Activated T-helper 9 cell treated with anti-CD3 and anti-CD28 coated beads, Interleukin-2, amount 50 U/mL, for 16 hours (primary cell): ENCODE results near the gene THAP10.

Source experiments
- DNase-seq: peaks from one replicate; pipeline ENCODE4 v3.0.0-alpha.2; 2020; ENCODE audit warnings: low read depth

THAP10 gene

DNA sequence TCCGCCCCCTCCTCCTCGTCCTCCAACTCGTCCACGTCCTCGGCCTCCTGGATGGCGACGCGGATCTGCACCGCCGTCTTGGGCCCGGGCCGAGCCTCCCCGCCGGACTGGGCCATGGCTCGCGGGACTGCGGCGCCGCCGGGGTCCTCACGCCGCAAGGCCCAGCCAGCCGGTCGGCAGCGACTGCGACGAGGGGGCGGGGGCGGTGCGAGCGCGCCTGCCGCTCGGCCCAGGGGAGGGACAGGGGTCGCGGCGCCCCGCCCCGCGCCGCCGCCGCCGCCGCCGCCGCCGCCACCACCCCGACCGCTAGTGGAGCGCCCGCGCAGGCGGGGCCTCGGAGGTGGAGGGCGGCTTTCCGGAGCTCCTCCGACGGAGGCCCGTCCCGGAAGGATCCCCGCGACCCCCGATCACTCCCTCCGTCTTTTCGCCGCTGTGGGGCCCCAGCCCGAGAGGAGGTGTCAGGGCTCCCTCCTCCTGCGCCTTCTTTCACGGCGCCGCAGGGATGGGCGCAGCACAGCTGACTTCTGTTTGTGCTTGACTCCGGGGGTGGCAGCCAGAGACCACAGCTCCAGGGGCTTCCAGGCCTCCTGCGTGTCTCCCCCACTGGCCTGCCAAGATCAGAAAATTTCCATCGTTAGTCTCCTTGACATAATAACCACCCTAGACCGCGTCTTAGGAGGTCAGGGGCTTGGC lies 38.1 kb downstream of the THAP10 start, which contains the start of gene LARP6:
Gene LARP6, minus strand, starts transcription at position 185 of the 693 bp plus-strand sequence. Its CDS starts 69 bp downstream, at position 116.
- DNase-seq, result no peak

DNA sequence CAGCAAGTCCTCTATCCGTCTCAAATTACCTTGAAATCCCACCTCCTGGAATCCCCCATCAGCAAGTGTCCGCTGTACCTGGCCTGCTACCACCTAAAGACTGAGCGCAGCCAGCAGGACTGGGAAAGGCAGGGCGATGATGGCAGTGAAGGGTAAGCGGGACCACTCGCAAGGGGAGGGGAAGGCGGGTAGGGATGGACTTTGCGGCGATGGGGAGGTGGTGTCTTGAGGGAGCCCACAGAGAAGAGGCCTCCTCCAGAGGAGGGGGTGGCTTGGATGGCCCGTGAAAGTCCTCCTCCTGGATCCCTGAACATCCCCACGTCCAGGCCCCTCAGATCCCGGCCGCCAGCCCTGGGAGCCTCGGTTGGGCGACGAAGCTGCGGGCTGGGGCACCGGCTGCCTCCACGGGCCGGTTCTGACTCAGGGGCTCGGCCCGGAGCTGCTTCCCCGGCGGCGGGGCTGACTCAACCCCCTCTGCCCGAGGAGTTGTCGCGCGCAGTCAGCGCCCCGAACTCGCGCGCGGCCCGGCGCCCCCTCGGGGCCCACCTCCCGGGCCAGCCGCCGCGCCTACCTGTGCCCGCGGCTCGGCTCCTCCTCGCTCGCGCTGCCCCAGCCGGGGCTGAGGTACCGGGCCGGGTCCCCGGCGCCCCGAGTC lies 38.8 kb downstream of the THAP10 start:
- DNase-seq, result no peak

DNA sequence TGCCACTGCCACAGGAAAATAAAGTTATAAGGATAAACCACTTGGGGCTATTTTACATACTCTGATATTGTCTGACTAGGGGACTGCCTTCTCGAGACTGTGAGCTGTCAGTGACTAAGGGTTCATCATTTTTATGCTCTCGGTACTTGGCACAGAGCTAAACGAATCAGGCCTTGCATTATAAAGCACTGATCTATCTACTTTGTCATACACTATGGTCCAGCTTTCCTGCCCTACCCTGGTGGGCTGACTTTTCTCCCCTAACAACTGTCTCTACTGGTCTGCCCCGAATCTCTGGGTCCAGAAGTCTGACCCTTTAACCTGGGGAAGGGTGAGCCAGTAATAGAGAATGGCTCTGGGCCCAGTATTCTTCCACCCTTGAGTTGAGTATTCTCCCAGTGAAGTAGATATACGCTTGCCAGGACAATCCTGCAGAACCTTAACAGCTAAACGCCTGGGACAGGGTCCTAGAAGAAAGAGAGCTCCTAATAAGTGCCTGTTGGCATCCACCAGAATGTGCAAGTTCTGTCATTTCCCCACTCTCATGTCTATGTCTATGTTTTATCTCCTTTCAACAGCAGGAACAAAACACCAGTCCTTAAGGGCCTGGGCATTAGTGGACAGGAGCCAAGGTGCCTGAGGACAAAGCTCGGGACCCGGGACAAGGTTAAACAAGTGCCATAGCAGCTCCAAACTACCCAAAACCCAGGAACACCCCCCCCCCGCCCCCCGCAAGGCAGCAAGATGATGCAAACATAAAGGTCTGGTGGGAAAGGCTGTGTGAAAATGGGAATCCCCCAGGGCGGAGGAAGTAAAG lies 39.5 kb downstream of the THAP10 start:
- no peak for DNase-seq

DNA sequence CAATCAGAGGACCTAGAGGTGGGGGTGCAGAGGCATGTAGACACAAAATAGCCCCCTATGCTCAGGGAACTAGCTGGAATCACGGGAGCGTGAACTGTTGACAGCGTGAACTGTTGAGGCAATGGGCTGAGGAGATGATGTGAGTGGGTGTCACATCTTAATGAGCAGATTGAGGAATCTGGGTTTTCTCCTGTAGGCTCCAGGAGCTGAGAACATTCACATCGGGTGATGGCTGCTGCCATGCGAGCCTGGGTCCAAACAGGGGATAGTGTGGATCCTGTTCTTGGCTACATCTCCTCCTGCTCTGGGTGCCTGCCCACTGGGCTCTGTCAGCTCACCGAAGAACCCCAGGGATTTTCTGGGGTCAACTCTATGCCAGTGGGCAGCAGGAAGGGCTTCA lies 40.3 kb downstream of the THAP10 start:
- no peak for DNase-seq

DNA sequence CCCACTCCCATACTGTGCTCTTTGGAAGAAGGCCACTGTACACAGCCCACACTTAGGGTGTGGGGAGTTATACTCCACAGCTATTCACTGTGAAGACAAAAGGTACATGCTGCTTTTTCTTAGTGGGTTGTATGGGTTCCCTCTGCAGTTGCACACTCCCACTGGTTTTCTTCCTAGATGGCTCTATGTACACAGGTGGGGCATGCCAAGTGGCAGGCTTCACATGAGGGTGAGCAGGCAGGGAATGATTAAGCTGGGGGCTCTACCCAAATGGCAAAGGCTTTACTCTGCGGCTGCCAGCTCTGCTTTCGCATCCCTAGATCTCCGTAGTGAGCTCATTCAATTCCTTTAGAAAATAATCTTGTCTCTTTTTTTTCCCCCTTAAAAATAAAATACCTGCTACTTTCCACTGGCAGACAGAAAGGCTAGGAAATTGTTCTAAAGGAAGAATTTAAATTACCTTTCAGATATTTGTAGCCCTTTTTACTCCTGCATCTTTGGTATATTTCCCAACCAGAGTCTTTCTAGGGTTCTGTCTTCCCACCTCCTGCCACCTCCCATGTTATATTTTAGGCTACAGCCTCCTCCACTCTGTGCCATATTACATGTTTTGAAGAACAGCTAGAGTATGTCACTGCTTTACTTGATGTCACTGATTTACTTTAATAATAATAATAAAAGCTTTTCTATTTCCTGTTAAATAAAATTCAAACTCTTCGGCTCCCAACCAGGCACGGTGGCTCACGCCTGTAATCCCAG lies 46.5 kb downstream of the THAP10 start:
- no peak for DNase-seq

DNA sequence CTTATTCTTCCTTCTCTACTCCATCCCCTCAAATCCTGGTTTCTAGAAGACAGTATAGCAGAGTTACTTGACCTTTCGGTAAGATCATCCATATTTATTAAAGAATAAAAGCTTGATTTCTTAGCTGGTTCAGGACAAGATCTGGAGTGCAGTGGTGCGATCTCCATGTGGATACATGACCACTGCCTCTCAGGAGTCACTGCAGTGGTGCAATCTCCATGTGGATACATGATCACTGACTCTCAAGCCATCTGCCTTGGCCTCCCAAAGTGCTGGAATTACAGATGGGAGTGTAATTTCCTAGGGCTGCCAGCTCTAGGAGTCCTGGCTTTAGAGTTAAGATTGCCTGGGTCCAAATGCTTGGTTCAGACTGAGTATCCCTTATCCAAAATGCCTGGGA lies 54.8 kb downstream of the THAP10 start:
- no peak for DNase-seq

DNA sequence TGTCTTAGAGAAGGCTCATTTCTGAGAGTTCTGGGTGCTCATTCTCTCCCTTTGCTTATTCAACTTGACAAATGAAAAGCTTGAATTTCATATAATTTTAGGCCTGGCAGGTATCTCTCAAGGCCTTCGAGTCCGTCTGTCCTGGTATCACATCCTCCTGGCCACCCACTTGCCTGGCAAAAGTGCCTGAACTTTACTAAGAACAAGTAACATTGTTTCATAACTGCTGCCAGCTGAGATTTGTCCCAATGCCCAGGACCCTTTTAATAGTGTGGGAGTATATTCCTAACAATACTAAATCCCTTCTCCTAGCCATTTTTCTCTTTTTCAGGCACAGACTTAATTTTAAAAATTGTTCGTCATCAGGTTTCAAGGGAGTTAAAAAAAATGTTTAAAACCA lies 56.4 kb downstream of the THAP10 start:
- no peak for DNase-seq

DNA sequence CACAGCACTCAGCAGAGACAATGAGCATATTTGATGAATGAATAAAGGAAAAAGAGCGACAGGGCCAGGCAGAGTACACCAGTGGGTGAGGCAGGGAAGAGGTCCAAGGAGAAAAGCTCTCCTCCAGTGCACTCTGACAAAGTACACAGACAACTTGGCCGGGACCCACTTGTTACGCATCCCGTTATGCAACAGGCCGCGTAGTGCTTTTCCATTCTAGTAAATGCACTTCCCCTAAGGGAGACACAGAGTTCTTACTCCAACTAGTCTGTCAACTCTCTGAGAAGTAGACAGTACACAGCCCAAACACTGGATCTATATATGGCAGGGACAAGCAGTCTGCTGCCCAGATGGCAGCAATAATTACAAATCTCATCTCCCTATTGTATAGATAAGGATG lies 56.8 kb downstream of the THAP10 start:
- DNase-seq, result no peak

DNA sequence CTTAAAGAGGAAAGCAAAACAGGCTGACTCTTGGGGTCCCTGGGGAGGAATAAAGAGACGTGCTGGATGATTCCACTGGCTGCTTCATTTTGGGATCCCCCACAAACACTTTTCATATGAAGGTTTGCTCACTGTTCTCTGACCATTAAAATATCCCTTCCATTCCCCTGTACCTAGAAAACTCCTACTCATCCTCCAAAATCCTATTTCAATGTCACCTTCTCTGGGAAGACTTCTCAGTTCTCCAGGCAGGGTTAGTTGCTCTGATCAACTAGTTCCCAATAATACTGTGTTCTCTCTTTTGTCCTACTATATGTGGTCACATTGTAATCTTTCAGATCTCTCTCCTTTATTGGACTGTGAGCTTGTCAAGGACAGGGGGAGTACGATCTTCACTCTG lies 57.2 kb downstream of the THAP10 start:
- DNase-seq, result no peak

DNA sequence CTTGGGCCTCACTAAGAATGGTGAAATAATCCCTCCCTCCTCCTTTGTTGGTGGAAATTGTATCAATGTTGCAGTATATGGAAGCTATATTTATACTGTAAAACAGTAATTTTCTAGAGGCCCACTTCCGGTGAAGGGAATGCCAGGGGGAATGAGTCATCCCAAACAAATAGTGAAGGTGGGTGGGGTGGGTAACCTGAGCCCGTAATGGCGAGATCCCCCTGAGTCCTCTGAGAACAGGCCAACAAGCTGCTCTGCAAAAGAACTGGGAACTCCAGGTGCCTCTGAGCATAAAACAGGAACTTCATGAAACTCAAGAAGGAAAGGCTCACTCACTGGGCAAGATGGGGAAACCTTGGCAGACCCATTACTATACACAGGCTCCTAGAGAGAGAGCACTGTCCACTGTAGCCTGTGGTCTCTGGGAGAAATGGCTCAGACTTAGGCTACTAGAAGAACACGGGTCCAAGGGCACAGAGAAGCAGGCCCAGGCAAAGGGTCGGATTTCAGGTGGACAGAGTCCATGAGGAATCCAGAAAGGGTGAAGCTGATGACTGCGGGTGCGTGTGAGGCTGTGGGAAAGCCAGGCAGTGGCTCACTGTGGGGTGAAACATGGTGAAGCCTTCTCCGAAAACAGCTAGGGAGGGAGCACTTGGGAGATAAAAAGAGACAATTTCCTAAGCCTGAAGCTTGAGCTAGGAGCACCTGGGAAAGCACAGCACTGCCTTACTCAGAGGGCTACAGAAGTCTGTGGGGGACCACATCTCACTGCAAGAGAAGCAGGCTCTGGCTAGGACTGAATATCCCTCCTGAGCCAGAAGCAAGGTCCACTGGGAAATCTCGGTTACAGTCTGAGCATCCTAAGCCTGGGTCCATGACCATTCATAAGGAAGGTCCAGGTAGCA lies 58.1 kb downstream of the THAP10 start:
- DNase-seq, result no peak

DNA sequence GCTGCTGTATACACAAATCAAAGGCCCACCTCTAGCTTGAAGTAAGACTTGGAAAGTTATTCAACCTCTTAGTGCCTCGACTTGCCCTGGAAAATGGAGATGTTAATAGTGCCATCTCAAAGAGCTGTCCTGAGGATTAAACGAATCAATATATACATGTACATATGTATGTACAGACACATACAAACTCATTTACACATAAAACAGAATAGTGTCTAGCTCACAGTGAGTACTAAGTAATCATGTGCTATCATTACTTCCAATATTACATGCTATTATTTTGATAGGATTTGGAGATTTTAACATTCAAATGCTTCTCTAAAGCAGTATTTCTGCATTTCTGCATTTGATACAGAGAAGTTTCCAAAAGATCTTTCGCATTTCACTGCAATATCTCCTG lies 58.8 kb downstream of the THAP10 start:
- DNase-seq, result no peak

DNA sequence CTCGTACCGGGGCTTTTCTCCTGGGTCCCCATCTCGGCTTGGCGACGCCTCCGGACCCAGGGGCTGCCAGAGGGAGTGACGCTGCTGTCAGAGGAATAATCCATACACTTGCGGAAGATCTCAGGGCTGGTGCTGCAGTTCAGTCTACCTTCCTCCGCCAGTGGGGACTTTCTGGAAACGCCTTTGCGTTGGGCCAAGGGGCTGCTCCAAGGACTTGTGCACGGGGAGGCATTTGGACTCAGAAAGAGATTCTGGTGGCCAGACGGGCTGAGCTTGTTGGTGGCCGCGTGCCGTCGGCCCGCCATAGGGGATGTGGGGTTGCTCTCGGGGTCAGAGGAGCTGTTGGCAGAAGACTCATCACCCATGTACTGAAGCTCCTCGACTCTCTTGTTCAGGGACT lies 60.1 kb downstream of the THAP10 start:
- no peak for DNase-seq
